Loucy (cell line): ENCODE data around the gene CARD9.

Experiments
- H2AFZ ChIP-seq: fragments of 200-600 bp; sonication (generic); 2 replicates; pipeline ENCODE4 v1.6.0; 2016; ENCODE audit warnings: antibody characterized with exemption, mild to moderate bottlenecking, low read length, moderate library complexity
- H3F3A ChIP-seq: fragments of 200-600 bp; 2 replicates; pipeline ENCODE4 v1.6.0; 2016; ENCODE audit warnings: antibody characterized with exemption, low read depth, mild to moderate bottlenecking
- H3K27me3 ChIP-seq: fragments of 200-600 bp; sonication (generic); 2 replicates; pipeline ENCODE4 v1.6.1; 2014; ENCODE audit warnings: low read length, mild to moderate bottlenecking; ENCODE audit not compliant: insufficient read depth, poor library complexity, severe bottlenecking
- H3K36me3 ChIP-seq: fragments of 200-600 bp; sonication (generic); 2 replicates; pipeline ENCODE4 v1.6.1; 2016; ENCODE audit warnings: low read length; ENCODE audit not compliant: insufficient read depth
- H3K4me1 ChIP-seq: fragments of 200-600 bp; sonication (generic); 2 replicates; pipeline ENCODE4 v1.5.1; 2014; ENCODE audit warnings: low read length, mild to moderate bottlenecking; ENCODE audit not compliant: insufficient read depth, poor library complexity, severe bottlenecking
- H3K4me2 ChIP-seq: fragments of 200-600 bp; sonication (generic); 2 replicates; pipeline ENCODE4 v1.6.0; 2014; ENCODE audit warnings: antibody characterized with exemption, low read length, low read depth, mild to moderate bottlenecking; ENCODE audit not compliant: poor library complexity, severe bottlenecking
- H3K4me3 ChIP-seq: fragments of 200-600 bp; sonication (generic); 2 replicates; pipeline ENCODE4 v1.5.1; 2014; ENCODE audit warnings: low read length, mild to moderate bottlenecking, mixed read lengths; ENCODE audit not compliant: poor library complexity, severe bottlenecking
- H3K79me2 ChIP-seq: fragments of 200-600 bp; sonication (generic); 2 replicates; pipeline ENCODE4 v1.6.1; 2014; ENCODE audit warnings: low read length; ENCODE audit not compliant: insufficient read depth
- H3K9ac ChIP-seq: fragments of 200-600 bp; sonication (generic); 2 replicates; pipeline ENCODE4 v1.6.0; 2014; ENCODE audit warnings: mild to moderate bottlenecking, low read depth, low read length, moderate library complexity; ENCODE audit not compliant: poor library complexity, severe bottlenecking
- H3K9me2 ChIP-seq: fragments of 200-600 bp; sonication (generic); replicated peaks from 2 replicates; pipeline ENCODE4 v1.6.1; 2016; ENCODE audit warnings: low read depth, low read length, mixed read lengths
- H3K9me3 ChIP-seq: fragments of 200-600 bp; sonication (generic); 2 replicates; pipeline ENCODE4 v1.6.1; 2014; ENCODE audit warnings: mild to moderate bottlenecking, antibody characterized with exemption, low read length, low read depth; ENCODE audit not compliant: insufficient read depth
- H4K20me1 ChIP-seq: fragments of 200-600 bp; sonication (generic); 2 replicates; pipeline ENCODE4 v1.6.0; 2014; ENCODE audit warnings: antibody characterized with exemption, low read length, mild to moderate bottlenecking; ENCODE audit not compliant: insufficient read depth, poor library complexity, severe bottlenecking
- CTCF ChIP-seq: fragments of 200-600 bp; sonication (generic); conservative IDR thresholded peaks from 2 replicates; pipeline ENCODE4 v1.5.1; 2014; ENCODE audit warnings: mild to moderate bottlenecking, antibody characterized with exemption, low read length
- EZH2phosphoT487 ChIP-seq: fragments of 200-600 bp; IDR thresholded peaks from 2 replicates; pipeline ENCODE4 v1.6.1; 2018; ENCODE audit warnings: antibody characterized with exemption, mild to moderate bottlenecking, moderate library complexity, borderline replicate concordance

CARD9 gene

GRCh38 chr9:136325358-136325757 lies 48.1 kb downstream of the CARD9 start:
- Histone ChIP-seq H3K4me2 (no peak overlapping the region), H3K9ac (no peak overlapping the region), H3K9me3 (no peaks in the 10 kb centered on the region), H3K79me2 (peaks cover 25% of the 10 kb centered on the region), H3K9me2 (no peaks in the 10 kb centered on the region), H3F3A (no peaks in the 10 kb centered on the region), H2AFZ (no peak overlapping the region), H3K36me3 (no peaks in the 10 kb centered on the region), H3K27me3 (no peaks in the 10 kb centered on the region), H4K20me1 (peaks cover 5% of the 10 kb centered on the region), H3K4me3 (no peak overlapping the region), H3K4me1 (peaks cover 24% of the 10 kb centered on the region)
- TF ChIP-seq EZH2phosphoT487 (no peak), CTCF (no peak)

GRCh38 chr9:136324501-136325300 lies 48.8 kb downstream of the CARD9 start:
- Histone ChIP-seq H3K9ac (no peak overlapping the region), H3K9me2 (no peaks in the 10 kb centered on the region), H3K27me3 (no peaks in the 10 kb centered on the region), H3K36me3 (no peaks in the 10 kb centered on the region), H3K4me1 (peaks cover 20% of the 10 kb centered on the region), H3F3A (no peaks in the 10 kb centered on the region), H3K4me3 (no peak overlapping the region), H3K79me2 (peaks cover 19% of the 10 kb centered on the region), H3K9me3 (no peaks in the 10 kb centered on the region), H2AFZ (no peak overlapping the region), H4K20me1 (peaks cover 5% of the 10 kb centered on the region), H3K4me2 (no peak overlapping the region)
- no peak for TF ChIP-seq EZH2phosphoT487
- TF ChIP-seq CTCF: peak; percentile 18; the same call in 1 of the 2 replicates

DNA sequence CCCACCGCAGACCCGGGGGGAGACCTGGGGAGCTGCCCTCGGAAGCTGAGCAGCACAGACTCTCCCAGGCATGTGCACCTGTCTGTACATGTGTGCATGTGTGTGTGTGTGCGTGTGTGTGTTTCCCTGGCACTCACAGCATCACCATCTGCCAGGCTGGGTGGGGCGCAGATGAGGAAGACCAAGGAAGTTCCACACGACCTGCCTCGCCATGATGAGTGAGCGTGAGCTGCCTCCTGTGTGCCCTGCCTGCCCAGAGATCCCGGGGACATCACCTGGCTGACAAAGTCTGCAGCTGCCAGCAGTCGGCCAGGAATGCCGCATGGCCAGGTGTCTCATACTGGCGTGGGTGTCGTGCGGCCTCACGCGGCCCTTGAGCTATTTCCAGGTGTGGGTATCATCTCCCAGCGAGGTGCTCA lies 50.1 kb downstream of the CARD9 start:
- H3K4me3 ChIP-seq: no peak overlapping the region
- no peaks in the 10 kb centered on the region for H3K27me3 ChIP-seq
- TF ChIP-seq EZH2phosphoT487: no peak
- TF ChIP-seq CTCF: no peak
- no peak overlapping the region for H3K9ac ChIP-seq
- H2AFZ ChIP-seq: no peak overlapping the region
- H4K20me1 ChIP-seq: peaks cover under 1% of the 10 kb centered on the region
- H3K36me3 ChIP-seq: no peaks in the 10 kb centered on the region
- no peaks in the 10 kb centered on the region for H3K9me2 ChIP-seq
- H3K9me3 ChIP-seq: no peaks in the 10 kb centered on the region
- H3K79me2 ChIP-seq: peaks cover 5% of the 10 kb centered on the region
- H3K4me1 ChIP-seq: peaks cover 7% of the 10 kb centered on the region
- H3F3A ChIP-seq: no peaks in the 10 kb centered on the region
- H3K4me2 ChIP-seq: no peak overlapping the region
